HepG2 (cell line): ENCODE measurements around the gene ACSM5. TPM values are rescaled to one million over a fixed set of nuclear protein-coding genes. Genes with fewer than 3 reads are reported as not detected.

Experiments
- ASH2L ChIP-seq: fragments of 300-600, 200-600 bp; sonication (generic); IDR thresholded peaks from 2 replicates; pipeline ENCODE4 v1.7.0; 2017; ENCODE audit warnings: low read depth, mild to moderate bottlenecking, moderate library complexity, mixed read lengths, low read length; ENCODE audit not compliant: insufficient read length
- BRCA1 ChIP-seq: sonication (generic); formaldehyde crosslinking; IDR thresholded peaks from 2 replicates; pipeline ENCODE4 v1.4.0; 2020; ENCODE audit warnings: missing genetic modification reagents
- DPF2 ChIP-seq: sonication (generic); formaldehyde crosslinking; IDR thresholded peaks from 2 replicates; pipeline ENCODE4 v1.4.0; 2020; ENCODE audit warnings: mild to moderate bottlenecking, low read depth, missing genetic modification reagents, borderline replicate concordance
- GABPB1 ChIP-seq: IDR thresholded peaks from 2 replicates; pipeline ENCODE4 v1.6.1; 2016; ENCODE audit warnings: mild to moderate bottlenecking, missing genetic modification reagents, moderate library complexity, missing compliant biosample characterization
- HMG20A ChIP-seq: IDR thresholded peaks from 2 replicates; pipeline ENCODE4 v1.6.1; 2016; ENCODE audit warnings: borderline replicate concordance
- HMG20B ChIP-seq: conservative IDR thresholded peaks from 2 replicates; pipeline ENCODE4 v1.6.1; 2016; ENCODE audit warnings: missing genetic modification reagents, missing compliant biosample characterization
- LBX2 ChIP-seq: sonication (generic); formaldehyde crosslinking; IDR thresholded peaks from 2 replicates; pipeline ENCODE4 v1.5.0; 2020; ENCODE audit warnings: missing genetic modification reagents, mild to moderate bottlenecking, borderline replicate concordance
- MBNL3 ChIP-seq: fragments of 250-450 bp; sonication (Bioruptor Pico); conservative IDR thresholded peaks from 2 replicates; pipeline ENCODE4 v1.8.0; 2022; ENCODE audit warnings: mild to moderate bottlenecking, inconsistent platforms
- MTA3 ChIP-seq: sonication (generic); formaldehyde crosslinking; IDR thresholded peaks from 2 replicates; pipeline ENCODE4 v1.4.0; 2020; ENCODE audit warnings: missing genetic modification reagents
- MXD4 ChIP-seq: IDR thresholded peaks from 2 replicates; pipeline ENCODE4 v1.6.1; 2016; ENCODE audit warnings: mild to moderate bottlenecking, missing biosample characterization, missing genetic modification reagents
- NCOA1 ChIP-seq: sonication (generic); formaldehyde crosslinking; IDR thresholded peaks from 2 replicates; pipeline ENCODE4 v1.9.0; 2021; ENCODE audit warnings: missing genetic modification reagents
- NFKBIZ ChIP-seq: IDR thresholded peaks from 2 replicates; pipeline ENCODE4 v1.6.1; 2018; ENCODE audit warnings: missing genetic modification reagents, missing compliant biosample characterization
- RORA ChIP-seq: sonication (generic); formaldehyde crosslinking; IDR thresholded peaks from 2 replicates; pipeline ENCODE4 v1.5.0; 2020; ENCODE audit warnings: mild to moderate bottlenecking, missing genetic modification reagents, moderate library complexity
- SMAD9 ChIP-seq: sonication (generic); formaldehyde crosslinking; IDR thresholded peaks from 2 replicates; pipeline ENCODE4 v1.5.1; 2020; ENCODE audit warnings: mild to moderate bottlenecking, missing genetic modification reagents
- SMARCC2 ChIP-seq: fragments of 450-650 bp; IDR thresholded peaks from 2 replicates; pipeline ENCODE4 v1.6.1; 2017; ENCODE audit warnings: antibody characterized with exemption, mild to moderate bottlenecking
- SNAPC2 ChIP-seq: sonication (generic); formaldehyde crosslinking; IDR thresholded peaks from 2 replicates; pipeline ENCODE4 v1.8.1; 2022; ENCODE audit warnings: mild to moderate bottlenecking, missing genetic modification reagents
- TBP ChIP-seq: sonication (generic); formaldehyde crosslinking; IDR thresholded peaks from 2 replicates; pipeline ENCODE4 v1.5.0; 2020; ENCODE audit warnings: missing genetic modification reagents
- ZBTB39 ChIP-seq: sonication (generic); formaldehyde crosslinking; IDR thresholded peaks from 2 replicates; pipeline ENCODE4 v1.5.0; 2020; ENCODE audit warnings: missing genetic modification reagents
- ZKSCAN8 ChIP-seq: IDR thresholded peaks from 2 replicates; pipeline ENCODE4 v1.6.1; 2016; ENCODE audit warnings: borderline replicate concordance, missing genetic modification reagents, missing compliant biosample characterization
- ZNF460 ChIP-seq: sonication (generic); formaldehyde crosslinking; IDR thresholded peaks from 2 replicates; pipeline ENCODE4 v1.5.1; 2020; ENCODE audit warnings: missing genetic modification reagents, mild to moderate bottlenecking, borderline replicate concordance
- ZNF576 ChIP-seq: sonication (generic); formaldehyde crosslinking; IDR thresholded peaks from 2 replicates; pipeline ENCODE4 v1.4.0; 2020; ENCODE audit warnings: mild to moderate bottlenecking, missing genetic modification reagents
- polyA plus RNA-seq, 8 experiments: library from polyadenylated mRNA; depleted of rRNA in 3 of 8; stranded (reverse) in 7 of 8; unstranded in 1 of 8; fragments of >200 nt; fragmentation: Illumina TruSeq in 4 of 8; extraction: Trizol in 4 of 8; gene quantifications; 2 replicates each; pipeline versions ENCODE4 v1.2.1 to v1.2.3, GENCODE V29; 2011 to 2016; ENCODE audit warnings: low read depth in 4 of 8, missing spikeins in 1 of 8, mixed read lengths in 1 of 8; ENCODE audit not compliant: insufficient read depth in 1 of 8
- total RNA-seq, 5 experiments: library from RNA; depleted of rRNA; stranded (reverse); fragments of >200 nt; fragmentation: Illumina TruSeq; extraction: Trizol; gene quantifications; 2 replicates each; pipeline ENCODE4 v1.2.3, GENCODE V29; 2016; ENCODE audit warnings: low read depth in 1 of 5
- TF ChIP-seq, protein P1 (sequence below): sonication (generic); formaldehyde crosslinking; conservative IDR thresholded peaks from 2 replicates; pipeline ENCODE4 v1.8.0; 2022; ENCODE audit warnings: mild to moderate bottlenecking, moderate library complexity, missing genetic modification reagents
- TF ChIP-seq, protein P2 (sequence below): sonication (generic); formaldehyde crosslinking; conservative IDR thresholded peaks from 2 replicates; pipeline ENCODE4 v1.8.1; 2023; ENCODE audit warnings: missing genetic modification reagents

The ACSM5 gene
- total and polyA plus RNA-seq, 2 of the 13 experiments (the other 11 are each of a cell fraction or from before 2014, with no cell fraction given): 9.1 to 15.0 TPM

GRCh38 chr16:20424129-20424866, 15.0 kb downstream of the ACSM5 start (continued):
- no peak for TF ChIP-seq MBNL3 (CRISPR knock-in tag)
- TF ChIP-seq ZBTB39: 0 out of 2 replicates have a peak, but pooled peaks have one; percentile 43
- TF ChIP-seq MTA3 (CRISPR knock-in tag): no peak
- no peak for TF ChIP-seq SMAD9 (CRISPR knock-in tag)
- no peak for TF ChIP-seq ZNF460
- no peak for TF ChIP-seq ZNF576 (CRISPR knock-in tag)
- peak; percentile 89; the same call in 1 of the 2 replicates for TF ChIP-seq HMG20A (CRISPR knock-in tag)
- TF ChIP-seq BRCA1 (CRISPR knock-in tag): no peak
- TF ChIP-seq, protein P1, sequence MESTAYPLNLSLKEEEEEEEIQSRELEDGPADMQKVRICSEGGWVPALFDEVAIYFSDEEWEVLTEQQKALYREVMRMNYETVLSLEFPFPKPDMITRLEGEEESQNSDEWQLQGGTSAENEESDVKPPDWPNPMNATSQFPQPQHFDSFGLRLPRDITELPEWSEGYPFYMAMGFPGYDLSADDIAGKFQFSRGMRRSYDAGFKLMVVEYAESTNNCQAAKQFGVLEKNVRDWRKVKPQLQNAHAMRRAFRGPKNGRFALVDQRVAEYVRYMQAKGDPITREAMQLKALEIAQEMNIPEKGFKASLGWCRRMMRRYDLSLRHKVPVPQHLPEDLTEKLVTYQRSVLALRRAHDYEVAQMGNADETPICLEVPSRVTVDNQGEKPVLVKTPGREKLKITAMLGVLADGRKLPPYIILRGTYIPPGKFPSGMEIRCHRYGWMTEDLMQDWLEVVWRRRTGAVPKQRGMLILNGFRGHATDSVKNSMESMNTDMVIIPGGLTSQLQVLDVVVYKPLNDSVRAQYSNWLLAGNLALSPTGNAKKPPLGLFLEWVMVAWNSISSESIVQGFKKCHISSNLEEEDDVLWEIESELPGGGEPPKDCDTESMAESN (CRISPR knock-in tag): no peak; the same call in 1 of the 2 replicates
- TF ChIP-seq NFKBIZ (CRISPR knock-in tag): no peak
- TF ChIP-seq ASH2L: peak; percentile 56
- 0 out of 2 replicates have a peak, but pooled peaks have one; percentile 86 for TF ChIP-seq RORA
- peak; percentile 16; the same call in 1 of the 2 replicates for TF ChIP-seq GABPB1
- TF ChIP-seq LBX2 (CRISPR knock-in tag): no peak
- TF ChIP-seq SNAPC2 (CRISPR knock-in tag): no peak
- TF ChIP-seq SMARCC2: 0 out of 2 replicates have a peak, but pooled peaks have one; percentile 50
- TF ChIP-seq, protein P2, sequence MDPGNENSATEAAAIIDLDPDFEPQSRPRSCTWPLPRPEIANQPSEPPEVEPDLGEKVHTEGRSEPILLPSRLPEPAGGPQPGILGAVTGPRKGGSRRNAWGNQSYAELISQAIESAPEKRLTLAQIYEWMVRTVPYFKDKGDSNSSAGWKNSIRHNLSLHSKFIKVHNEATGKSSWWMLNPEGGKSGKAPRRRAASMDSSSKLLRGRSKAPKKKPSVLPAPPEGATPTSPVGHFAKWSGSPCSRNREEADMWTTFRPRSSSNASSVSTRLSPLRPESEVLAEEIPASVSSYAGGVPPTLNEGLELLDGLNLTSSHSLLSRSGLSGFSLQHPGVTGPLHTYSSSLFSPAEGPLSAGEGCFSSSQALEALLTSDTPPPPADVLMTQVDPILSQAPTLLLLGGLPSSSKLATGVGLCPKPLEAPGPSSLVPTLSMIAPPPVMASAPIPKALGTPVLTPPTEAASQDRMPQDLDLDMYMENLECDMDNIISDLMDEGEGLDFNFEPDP (CRISPR knock-in tag): no peak
- TF ChIP-seq NCOA1 (CRISPR knock-in tag): no peak
- peak; percentile 64; the same call in 1 of the 2 replicates for TF ChIP-seq DPF2
- TF ChIP-seq ZKSCAN8: 0 out of 2 replicates have a peak, but pooled peaks have one; percentile 44
- TF ChIP-seq TBP (CRISPR knock-in tag): peak; percentile 84; the same call in 1 of the 2 replicates
- TF ChIP-seq HMG20B (CRISPR knock-in tag): peak; percentile 72; the same call in 1 of the 2 replicates
- no peak; the same call in 1 of the 2 replicates for TF ChIP-seq MXD4 (CRISPR knock-in tag)
